HG02642 (cell line): ENCODE measurements around the gene SEPHS2.
A peak's percentile ranks its signal among the peaks of the same experiment; 100 is the strongest.
"Not testable (repeated sequence)": the region's sequence is repeated elsewhere in the genome, so short reads cannot be mapped to it uniquely, and the experiment has no call there.

ENCODE experiments used
- ATAC-seq: cut with Tn5 transposase; IDR thresholded peaks from one replicate; pipeline ENCODE4 v1.9.1; 2021; ENCODE audit warnings: mild to moderate bottlenecking; ENCODE audit not compliant: unreplicated experiment, poor library complexity

Gene SEPHS2

DNA sequence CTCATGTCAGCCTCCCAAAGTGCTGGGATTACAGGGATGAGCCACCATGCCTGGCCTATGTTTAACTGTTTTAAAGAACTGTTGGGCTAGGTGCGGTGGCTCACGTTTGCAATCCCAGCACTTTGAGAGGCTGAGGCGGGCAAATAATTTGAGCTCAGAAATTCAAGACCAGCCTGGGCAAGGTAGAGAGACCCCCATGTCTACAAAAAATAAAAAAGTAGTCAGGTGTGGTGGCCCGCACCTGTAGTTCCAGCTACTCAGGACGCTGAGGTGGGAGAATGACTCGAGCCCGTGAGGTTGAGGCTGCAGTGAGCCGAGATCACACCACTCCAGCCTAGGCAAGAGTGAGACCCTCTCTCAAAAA, 24.9 kb upstream of the SEPHS2 start:
- ATAC-seq = no peak

DNA sequence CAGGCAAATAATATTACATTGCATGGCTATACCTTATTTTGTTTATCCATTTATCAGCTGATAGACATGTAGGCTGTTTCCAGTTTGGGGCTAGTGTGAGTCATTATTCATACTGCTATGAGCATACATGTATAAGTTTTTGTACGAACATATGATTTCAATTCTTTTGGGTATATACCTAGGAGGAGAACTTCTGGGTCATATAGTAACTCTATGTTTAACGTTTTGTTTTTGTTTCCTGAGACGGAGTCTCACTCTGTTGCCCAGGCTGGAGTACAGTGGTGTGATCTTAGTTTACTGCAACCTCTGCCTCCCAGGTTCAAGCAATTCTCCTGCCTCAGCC, 24.5 kb upstream of the SEPHS2 start:
- ATAC-seq = no peak

DNA sequence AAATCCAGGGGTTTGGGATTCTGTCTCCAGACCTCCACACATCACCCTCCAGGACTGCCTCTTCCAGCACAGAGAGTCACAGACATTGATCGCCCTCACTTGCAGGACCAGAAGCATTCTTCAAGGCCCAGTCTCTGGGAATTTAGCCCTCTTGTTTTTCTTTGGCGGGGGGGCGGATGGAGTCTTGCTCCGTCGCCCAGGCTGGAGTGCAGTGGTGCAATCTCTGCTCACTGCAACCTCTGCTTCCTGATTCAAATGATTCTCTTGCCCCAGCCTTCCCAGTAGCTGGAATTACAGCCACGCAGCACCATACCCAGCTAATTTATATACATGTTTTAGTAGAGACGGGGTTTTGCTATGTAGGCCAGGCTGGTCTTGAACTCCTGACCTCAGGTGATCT, 18.4 kb upstream of the SEPHS2 start:
- ATAC-seq = no peak

DNA sequence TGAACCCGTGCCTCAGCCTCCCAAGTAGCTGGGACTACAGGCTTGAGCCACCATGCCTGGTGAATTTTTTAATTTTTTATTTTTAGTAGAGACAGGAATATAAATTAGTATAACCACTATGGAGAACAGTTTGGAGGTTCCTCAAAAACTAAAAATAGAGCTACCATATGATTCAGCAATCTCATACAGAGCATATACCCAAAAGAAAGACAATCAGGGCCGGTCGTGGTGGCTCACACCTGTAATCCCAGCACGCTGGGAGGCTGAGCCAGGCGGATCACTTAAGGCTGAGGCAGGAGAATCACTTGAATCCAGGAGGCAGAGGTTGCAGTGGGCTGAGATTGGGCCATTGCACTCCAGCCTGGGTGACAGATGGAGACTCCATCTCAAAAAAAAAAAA, 15.8 kb upstream of the SEPHS2 start:
- not testable (repeated sequence) for ATAC-seq

DNA sequence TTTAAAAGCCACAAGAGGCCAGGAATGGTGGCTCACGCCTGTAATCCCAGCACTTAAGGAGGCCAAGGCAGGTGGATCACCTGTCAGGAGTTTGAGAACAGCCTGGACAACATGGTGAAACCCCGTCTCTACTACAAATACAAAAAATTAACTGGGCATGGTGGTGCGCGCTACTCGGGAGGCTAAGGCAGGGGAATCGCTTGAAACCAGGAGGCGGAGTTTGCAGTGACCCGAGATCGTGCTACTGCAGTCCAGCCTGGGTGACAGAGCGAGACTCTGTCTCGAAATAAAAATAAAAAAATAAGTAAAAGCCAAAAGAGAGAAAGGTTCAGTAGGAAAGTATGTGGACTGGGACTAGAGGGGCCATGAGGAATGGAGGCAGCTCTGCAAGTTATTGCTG, 13.8 kb upstream of the SEPHS2 start:
- no peak for ATAC-seq

DNA sequence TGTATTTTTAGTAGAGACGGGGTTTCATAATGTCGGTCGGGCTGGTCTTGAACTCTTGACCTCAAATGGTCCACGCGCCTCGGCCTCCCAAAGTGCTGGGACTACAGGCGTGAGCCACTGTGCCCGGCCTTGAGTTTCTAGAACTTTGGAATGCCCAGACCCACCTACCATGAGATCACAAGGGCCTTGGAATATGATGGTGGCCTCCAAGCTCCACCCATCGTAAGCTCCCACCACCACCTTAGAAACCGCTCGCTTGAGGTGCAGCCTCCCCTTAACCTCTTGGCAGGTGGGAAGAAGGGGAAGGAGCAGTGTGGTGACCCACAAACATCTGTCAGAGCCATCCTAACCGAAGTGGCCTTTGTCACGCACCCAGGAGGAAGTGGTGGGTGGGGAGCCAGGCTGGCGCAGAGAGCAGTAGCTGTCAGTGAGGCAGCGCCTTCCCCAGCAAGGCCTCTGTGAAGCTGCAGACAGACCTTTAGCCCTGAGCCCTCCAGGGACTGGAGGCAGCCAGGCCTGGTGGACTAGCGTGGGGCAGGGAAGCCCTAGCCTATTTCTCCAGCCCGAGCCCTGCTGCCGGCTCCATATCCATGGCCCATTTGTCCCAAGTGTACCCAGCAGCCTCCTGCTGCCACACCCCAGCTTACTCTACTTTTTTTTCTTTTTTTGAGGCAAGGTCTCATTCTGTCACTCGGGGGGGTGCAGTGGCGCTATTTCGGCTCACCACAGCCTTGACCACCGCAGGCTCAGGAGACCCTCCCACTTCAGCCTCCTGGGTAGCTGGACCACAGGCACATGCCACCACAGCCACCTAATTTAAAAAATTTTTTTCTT, 13.1 kb upstream of the SEPHS2 start:
- ATAC-seq = peak; percentile 82

DNA sequence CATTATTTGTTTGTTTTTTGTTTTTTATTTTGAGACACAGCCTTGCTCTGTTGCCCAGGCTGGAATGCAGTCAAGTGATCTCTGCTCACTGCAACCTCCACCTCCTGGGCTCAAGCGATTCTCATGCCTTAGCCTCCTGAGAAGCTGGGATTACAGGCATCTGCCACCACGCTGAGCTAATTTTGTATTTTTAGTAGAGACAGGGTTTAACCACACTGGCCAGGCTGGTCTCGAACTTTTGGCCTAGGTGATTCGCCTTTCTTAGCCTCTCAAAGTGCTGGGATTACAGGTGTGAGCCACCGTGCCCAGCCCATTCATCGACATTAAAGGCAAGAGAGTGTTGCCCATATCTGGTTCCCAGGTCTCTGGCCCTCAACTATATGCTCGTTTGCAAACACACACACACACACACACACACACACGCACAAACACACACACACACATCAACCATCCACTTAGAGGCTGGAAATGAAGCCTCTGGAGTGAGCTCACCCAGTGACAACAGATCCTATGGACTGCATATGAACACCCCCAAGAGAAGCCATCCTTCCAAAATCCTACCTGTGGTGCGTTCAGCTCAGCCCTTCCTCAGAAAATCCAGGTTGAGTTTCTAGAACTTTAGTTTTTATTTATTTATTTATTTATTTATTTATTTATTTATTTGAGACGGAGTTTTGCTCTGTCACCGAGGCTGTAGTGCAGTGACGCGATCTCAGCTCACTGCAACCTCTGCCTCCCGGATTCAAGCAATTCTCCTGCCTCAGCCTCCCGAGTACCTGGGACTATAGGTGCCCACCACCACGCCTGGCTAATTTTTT, 12.3 kb upstream of the SEPHS2 start:
- ATAC-seq = no peak

DNA sequence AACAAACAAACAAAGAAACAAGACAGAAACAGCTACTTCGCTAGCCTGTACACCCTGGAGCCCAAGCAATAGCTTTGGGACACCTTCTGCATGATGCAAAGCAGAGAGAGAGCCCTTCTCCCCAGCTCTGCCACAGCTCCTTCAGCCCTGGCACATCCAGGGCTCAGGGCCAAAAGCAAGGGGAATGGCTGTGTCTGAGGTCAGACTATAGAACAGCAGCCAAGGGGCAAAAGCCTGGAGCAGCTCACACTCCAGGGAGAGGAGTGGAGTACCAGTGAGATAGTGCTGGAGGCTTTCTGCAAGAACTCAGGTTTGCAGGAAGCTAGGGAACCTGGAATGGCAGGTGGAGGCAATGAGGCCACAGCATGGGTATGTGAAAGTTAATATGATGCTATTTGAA, 11.6 kb upstream of the SEPHS2 start:
- no peak for ATAC-seq

DNA sequence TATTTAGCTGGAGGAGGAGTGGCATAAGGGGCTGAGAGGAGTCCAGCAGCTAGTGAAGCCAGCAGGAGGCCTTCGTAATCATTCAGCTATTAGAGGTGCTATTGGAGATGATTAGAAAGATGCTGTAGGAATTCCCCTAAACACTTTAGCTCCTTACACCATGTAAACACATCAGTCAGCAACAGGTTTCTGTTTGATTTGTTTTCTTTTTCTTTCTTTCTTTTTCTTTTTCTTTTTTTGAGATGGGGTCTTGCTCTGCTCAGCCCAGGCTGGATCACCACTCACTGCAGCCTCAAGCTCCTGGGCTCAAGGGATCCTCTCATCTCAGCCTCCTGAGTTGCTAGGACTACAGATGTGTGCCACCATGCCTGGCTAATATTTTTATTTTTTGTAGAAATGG, 10.6 kb upstream of the SEPHS2 start:
- no peak for ATAC-seq

DNA sequence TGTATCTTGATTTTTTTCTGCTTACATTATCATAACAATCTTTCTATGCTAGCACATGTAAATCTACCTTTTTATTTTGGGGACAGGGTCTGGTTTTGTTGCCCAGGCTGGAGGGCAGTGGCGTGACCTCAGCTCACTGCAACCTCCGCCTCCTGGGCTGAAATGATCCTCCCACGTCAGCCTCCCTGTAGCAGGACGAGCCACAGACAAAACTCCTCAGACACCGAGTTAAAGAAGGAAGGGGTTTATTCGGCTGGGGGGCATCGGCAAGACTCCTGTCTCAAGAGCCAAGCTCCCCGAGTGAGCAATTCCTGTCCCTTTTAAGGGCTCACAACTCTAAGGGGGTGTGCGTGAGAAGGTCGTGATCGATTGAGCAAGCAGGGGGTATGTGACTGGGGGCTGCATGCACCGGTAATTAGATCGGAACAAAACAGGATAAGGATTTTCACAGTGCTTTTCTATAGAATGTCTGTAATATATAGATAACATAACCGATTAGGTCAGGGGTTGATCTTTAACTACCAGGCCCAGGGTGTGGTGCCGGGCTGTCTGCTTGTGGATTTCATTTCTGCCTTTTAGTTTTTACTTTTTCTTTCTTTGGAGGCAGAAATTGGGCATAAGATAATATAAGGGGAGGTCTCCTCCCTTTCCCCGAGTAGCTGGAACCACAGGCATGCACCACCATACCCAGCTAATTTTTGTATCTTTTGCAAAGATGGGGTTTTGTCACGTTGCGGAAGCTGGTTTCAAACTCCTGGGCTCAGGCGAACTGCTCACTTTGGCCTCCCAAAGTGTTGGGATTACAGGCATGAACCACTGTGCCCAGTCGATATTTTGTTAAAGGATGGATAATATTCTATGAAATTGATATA, 7.3 kb upstream of the SEPHS2 start:
- not testable (repeated sequence) for ATAC-seq

DNA sequence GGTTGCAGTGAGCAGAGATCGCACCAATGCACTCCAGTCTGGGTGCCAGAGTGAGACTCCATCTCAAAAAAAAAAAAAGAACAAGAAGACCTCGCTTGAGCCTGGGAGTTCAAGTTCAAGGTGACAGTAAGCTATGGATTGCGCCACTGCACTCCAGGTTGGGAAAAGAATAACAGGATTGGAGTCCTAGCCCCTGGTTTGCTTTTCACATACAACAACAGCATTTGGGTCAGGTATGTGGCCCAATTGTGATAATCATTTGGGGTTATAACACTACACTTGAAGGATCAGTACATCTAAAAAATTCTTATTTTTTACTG, 3.4 kb upstream of the SEPHS2 start:
- no peak for ATAC-seq

DNA sequence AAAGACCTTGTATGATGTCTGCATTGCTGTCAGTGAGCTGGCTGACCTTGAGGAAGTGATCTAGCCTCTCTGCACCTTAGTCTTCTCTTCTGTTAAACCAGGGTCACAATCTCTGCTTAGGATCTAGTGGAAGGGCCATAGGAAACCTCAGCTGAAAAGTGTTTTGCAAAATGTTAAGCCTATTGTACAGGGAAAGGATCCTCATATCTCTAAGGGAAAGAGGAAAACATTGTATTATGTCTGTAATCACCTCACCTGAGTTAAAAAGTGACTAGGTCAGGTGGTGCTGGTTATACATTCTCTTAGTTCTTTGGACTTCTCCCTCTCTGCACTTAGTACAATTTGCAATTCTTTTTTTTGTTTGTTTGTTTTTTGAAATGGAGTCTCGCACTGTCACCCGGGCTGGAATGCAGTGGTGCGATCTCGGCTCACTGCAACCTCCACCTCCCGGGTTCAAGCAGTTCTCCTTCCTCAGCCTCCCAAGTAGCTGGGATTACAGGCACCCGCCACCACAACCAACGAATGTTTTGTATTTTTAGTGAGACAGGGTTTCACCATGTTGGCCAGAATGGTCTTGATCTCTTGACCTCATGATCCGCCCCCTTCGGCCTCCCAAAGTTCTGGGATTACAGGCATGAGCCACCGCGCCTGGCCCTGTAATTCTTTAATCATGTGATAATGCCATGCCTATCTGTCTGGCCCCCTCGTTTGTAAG, 2.0 kb upstream of the SEPHS2 start:
- no peak for ATAC-seq

DNA sequence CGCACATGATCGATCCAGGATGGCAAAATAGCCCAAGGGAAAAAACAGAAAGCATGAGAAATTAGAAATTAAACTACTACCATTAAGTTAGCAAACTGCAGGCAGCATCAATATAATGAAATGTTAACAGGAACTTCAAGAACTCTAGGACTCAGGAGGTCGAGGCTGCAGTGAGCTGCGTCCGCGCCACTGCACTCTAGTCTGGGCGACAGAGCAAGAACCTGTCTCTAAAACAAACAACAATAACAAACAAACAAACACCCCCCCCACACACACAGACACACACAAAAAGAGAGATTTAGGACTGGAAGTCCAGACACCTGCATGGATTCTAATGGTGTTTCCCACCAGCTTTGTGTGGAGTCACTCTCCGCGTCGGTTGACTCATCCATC, 525 bp upstream of the SEPHS2 start:
- ATAC-seq = no peak

DNA sequence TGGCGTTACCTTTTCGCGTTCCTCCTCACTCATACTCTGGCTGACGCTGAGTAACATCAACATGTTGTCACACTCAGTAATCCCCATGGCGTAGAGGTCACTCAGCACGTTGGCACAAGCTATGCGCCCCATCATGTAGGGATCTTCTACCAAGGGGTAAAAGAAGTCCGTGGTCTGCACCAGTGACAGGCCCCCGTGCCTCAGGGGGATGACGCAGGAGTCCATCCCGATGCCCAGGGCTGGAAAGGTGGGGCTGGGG, 596 bp downstream of the SEPHS2 start:
- ATAC-seq = peak; percentile 9

DNA sequence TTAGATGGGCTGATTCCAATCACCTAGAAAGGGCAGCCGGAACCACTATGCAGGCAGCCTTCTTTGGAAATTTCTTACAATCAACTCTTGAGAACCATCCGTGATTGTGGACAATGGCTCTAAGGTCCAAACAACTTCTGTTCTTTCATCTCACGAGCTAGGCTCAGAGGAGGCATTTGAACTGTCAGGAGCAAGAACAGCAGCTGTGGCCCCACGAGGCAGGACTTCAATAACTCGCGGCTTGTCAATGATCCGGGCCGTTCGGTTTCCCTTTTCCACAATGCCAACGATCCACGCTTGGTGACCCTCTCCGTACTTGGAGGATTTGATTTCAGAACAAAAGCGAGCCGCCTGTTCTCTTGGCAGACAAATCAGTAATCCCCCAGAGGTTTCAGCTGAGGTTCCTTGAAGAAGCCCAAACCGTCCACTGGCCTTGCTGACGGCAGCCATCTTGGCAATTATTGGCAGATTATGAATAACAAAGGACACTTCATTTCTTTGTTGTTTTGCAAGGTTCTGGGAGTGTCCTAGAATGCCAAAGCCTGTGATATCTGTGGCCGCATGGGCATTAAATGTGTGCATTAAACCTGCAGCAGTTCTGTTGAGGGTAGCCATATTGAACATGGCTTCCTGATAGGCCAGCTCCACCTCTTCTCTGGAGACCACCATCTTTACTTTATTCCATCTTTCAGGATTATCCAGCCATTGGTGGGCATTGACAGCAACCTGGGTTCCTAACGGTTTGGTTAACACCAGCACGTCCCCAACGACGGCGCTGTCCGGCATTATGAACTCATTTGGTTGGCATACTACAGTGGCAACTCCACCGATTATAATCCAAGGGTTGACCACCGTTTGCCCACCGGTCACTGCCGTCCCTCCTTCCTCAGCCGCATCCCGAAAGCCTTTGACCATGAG, 1.2 kb downstream of the SEPHS2 start:
- ATAC-seq = no peak

DNA sequence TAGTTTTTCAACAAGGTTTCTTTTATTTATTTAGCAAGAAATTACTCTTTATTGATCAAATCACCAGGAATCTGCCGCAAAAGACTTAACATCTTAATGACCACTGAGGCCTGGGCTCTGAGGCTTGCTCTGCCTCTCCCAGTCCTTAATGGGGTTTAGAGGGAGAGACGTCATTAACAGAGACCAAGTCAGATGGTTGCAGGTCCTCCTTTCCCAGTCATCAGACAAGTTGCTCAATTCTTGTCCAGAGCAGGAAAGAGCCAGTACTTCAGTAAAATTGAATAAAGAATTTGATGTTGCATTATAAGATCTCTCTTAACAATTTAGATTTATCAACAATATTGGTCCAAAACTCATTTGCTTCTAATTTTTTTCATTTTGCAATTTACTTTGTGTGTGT, 2.0 kb downstream of the SEPHS2 start:
- no peak for ATAC-seq

DNA sequence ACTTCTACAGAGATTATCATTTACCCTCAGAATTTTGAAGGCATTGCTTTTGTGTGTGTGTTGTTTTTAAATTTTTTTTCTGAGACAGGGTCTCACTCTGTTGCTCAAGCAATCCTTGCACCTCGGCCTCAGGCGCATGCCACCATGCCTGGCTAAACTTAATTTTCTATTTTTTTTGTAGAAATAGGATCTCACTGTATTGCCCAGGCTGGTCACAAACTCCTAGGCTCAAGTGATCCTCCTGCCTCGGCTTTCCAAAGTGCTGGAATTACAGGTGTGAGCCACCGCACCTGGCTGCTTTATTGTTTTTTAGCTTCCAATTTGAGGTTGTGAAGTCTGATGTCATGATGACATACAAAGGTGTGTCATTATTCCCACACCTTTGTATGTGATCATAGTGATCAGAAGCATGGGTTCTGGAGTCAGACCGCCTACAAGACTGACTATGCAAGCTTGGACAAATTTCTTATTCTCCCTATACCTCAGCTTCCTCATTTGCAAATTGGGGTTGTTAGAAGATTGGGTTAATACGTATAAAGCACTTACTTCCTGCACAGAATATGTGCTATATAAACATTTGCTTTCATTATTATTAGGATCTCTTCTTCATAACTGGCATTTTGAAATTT, 5.8 kb downstream of the SEPHS2 start:
- ATAC-seq = no peak

DNA sequence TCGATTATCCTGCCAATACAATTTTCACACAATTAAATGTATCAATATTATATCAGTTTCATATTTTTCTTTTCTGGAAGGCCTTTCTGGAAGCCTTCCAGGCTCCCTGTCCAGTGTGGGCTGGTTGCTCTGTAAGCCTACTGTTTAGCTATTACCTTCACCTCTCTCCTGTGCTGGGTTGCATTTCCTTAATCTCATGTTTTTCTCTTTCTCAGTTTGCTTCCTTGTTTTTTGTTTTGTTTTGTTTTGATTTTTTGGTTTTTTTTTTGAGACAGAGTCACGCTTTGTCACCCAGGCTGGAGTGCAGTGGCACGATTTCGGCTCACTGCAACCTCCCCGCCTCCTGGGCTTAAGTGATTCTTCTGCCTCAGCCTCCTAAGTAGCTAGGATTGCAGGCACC, 6.8 kb downstream of the SEPHS2 start:
- no peak for ATAC-seq

DNA sequence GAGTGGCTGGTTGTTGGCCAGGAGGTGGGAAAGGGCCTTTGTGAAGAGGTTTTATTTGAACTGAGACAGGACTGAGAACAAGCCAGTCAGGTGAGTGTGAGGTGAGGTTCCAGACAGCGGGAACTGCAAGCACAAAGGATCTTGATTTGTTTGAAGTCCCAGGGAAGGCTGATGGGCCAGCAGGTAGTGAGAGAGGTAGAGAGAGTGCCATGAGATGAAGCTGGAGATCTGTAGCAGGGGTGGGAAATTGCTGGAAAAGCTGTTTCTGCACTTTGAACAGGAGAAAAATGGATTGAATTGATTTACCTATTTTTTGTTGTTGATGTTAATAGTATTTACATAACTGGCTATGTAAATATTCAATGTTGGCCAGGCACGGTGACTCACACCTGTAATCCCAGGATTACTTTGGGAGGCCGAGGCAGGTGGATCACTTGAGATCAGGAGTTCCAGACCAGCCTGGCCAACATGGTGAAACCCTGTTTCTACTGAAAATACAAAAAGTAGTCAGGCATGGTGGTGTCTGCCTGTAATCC, 8.1 kb downstream of the SEPHS2 start:
- ATAC-seq = no peak
